Suprapubic skin (tissue), 4 donors: Measurements from ENCODE around the gene SPP1.

Experiments used
- EP300 ChIP-seq: sonication (generic); formaldehyde crosslinking; IDR thresholded peaks from one replicate; pipeline ENCODE4 v1.6.1; 2017; ENCODE audit warnings: antibody characterized with exemption
- POLR2AphosphoS5 ChIP-seq, 3 donors: sonication (generic); formaldehyde crosslinking; IDR thresholded peaks; one replicate each; pipeline ENCODE4 v1.6.1; 2017; ENCODE audit warnings: antibody characterized with exemption in 3 of 3
- TF ChIP-seq, protein P1 (sequence below), 2 donors: fragments of 200-600 bp in 1 of 2; fragments of 450-650 bp in 1 of 2; sonication (generic) in 1 of 2; IDR thresholded peaks; one replicate each; pipeline ENCODE4 v1.5.1; 2016 to 2019; ENCODE audit warnings: antibody characterized with exemption in 2 of 2, mild to moderate bottlenecking in 1 of 2, moderate library complexity in 1 of 2

GRCh38 chr4:88022289-88022688 lies 46.8 kb downstream of the SPP1 start:
- TF ChIP-seq, protein P1, sequence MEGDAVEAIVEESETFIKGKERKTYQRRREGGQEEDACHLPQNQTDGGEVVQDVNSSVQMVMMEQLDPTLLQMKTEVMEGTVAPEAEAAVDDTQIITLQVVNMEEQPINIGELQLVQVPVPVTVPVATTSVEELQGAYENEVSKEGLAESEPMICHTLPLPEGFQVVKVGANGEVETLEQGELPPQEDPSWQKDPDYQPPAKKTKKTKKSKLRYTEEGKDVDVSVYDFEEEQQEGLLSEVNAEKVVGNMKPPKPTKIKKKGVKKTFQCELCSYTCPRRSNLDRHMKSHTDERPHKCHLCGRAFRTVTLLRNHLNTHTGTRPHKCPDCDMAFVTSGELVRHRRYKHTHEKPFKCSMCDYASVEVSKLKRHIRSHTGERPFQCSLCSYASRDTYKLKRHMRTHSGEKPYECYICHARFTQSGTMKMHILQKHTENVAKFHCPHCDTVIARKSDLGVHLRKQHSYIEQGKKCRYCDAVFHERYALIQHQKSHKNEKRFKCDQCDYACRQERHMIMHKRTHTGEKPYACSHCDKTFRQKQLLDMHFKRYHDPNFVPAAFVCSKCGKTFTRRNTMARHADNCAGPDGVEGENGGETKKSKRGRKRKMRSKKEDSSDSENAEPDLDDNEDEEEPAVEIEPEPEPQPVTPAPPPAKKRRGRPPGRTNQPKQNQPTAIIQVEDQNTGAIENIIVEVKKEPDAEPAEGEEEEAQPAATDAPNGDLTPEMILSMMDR (IDR thresholded peaks at IDR 0.05): no peak
- no peak for TF ChIP-seq POLR2AphosphoS5 (IDR thresholded peaks at IDR 0.05)
- TF ChIP-seq EP300: no peak
